Limb (tissue), 2 donors: ENCODE data around the gene QSOX2.

Experiments
- DNase-seq, 2 donors: peaks; one replicate each; pipeline ENCODE4 v3.0.0-alpha.2; 2016; ENCODE audit errors: extremely low spot score in 2 of 2

Gene QSOX2

GRCh38 chr9:136204838-136205706, 40.5 kb downstream of the QSOX2 start, which contains the start of gene LHX3:
TSS of gene LHX3 (minus strand) at chr9:136205128. CDS start at chr9:136205012, 116 bp downstream.
- DNase-seq = peak; percentile 14 to 70

- DNase-seq = no peak
Measured at GRCh38 chr9:136204145-136204805, 41.3 kb downstream of the QSOX2 start.

- DNase-seq = no peak
Measured at GRCh38 chr9:136203408-136204144, 42.0 kb downstream of the QSOX2 start.

GRCh38 chr9:136202454-136203407, 42.9 kb downstream of the QSOX2 start:
- DNase-seq = no peak

- peak; percentile 7 to 76 for DNase-seq
Measured at GRCh38 chr9:136201609-136202453, 43.8 kb downstream of the QSOX2 start.

DNA sequence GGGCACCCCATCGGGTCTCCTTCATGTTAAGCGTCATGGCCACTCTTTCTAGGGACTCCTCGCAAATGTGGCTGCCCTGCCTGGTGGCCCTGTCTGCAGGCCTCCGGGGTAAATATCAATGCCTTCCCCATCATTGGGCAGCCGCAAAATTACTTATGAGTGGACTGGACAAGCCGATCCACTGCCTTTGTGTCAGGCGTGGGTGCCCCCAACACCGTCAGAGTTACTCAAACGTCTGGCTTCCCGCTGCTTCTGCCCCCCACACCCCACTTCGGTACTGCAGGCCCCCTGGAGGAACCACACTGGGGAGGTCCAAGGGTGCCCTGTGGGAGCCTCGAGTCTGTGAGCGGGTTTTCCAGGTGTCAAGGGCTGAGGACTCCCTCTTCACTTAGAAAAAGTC, 44.4 kb downstream of the QSOX2 start:
- DNase-seq = no peak

GRCh38 chr9:136200424-136200823, 45.2 kb downstream of the QSOX2 start:
- no peak for DNase-seq

GRCh38 chr9:136199391-136200288, 46.0 kb downstream of the QSOX2 start:
- no peak for DNase-seq

DNA sequence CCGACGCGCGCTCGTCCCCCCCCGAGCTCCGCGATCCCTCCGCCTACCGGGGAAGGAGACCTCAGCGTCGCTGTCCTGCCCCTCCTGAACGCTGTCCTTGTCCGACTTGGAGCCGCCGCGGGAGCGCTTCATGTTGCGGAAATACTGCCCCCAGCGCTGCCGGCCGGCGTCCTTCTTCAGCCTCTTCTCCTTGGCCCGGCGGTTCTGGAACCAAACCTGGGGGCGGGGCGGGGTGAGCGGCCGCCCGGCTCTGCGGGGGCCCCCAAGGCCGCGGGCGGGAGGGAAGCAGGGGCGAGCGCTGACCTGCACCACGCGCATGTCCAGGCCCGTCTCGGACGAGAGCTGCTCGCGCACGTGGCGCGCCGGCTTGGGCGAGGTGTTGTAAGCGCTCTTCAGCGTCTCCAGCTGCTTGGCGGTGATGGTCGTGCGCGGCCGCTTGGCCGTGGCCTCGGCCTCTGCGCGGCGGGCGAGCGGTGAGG, 47.0 kb downstream of the QSOX2 start:
- no peak for DNase-seq

DNA sequence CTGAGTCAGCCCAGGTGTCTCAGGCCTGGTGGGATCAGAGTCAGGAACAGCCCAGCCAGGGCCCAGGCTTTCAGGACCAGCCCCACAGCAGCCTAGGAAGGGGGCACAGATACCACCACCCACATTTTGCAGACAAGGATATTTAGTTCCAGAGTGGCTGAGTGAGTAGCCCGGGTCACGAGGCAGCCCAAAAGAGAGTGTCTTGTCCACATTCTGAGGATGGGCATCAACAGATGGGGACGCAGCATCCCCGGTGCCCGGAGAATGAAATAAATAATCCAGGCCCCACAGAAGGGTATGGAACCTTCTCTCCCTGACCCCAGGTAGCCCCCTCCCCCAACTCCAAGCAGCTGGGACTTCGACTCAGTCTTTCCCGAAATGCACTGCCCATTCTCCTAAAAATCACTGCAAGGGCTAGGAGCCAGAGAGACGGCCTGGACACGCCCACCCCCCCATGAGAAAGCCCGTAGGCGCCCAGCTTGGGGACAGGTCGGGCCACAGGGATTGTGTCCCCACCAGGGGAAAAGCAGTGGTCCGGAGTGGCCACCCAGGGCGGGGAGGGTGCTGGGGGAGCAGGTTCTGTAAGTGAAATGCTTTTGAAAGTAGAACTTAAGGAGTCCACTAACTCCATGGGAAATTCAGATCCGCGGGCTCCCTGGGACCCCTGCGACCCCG, 47.5 kb downstream of the QSOX2 start:
- DNase-seq = no peak

- no peak for DNase-seq
Measured at GRCh38 chr9:136197084-136197875, 48.3 kb downstream of the QSOX2 start.

DNA sequence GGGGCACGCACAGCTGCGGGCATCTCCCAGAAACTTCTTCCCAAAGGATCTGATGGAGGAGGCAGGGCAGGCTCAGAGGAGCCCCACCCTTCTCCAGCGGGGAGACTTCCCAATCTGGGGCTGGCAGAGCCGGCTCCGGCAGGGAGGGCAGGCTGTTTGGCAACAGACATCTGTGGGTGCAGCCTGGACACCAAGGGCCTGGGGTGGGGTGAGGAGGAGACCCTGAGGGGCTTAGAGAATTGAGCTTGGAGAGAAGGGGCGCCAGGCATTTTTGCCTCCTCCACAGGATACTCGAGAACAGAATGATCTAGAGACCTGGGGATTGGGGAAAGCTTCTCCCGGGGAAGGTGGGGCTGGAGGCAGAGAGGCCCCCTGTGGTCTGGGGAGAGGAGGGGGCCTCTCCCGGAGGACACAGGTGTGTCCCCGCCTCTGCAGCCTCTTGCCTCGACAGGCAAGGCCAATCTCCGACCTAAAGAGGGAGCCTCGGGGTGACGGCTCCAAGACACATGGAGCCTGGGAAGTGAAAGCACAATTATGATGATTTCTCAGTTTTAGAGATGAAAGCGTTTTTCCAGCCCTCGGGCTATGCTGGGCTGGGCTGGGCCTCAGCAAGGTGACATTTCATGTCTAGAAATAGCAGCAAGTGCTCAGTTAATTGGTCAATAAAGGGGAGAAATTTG, 49.1 kb downstream of the QSOX2 start:
- no peak for DNase-seq

DNA sequence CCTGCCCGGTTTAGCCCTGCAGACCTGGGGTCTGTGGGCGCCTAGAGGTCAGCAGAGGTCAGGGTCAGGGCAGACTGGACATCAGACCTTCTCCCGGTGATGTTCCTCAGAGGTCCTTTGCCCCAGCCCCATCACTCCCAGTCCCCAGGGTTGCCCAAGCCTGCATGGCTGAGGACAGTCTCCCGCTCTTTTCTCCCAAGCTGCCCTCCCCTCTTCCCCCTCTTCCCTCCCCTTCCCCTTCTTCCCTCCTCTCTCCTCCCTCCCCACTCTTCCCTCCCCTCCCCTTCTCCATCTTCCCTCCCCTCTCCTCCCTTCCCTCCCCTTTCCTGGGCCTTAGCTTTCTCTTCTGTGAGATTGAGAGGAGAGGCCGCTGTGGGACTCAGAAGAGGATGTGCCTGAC, 51.1 kb downstream of the QSOX2 start:
- no peak for DNase-seq

- no peak for DNase-seq
Measured at GRCh38 chr9:136193891-136194279, 51.7 kb downstream of the QSOX2 start.

DNA sequence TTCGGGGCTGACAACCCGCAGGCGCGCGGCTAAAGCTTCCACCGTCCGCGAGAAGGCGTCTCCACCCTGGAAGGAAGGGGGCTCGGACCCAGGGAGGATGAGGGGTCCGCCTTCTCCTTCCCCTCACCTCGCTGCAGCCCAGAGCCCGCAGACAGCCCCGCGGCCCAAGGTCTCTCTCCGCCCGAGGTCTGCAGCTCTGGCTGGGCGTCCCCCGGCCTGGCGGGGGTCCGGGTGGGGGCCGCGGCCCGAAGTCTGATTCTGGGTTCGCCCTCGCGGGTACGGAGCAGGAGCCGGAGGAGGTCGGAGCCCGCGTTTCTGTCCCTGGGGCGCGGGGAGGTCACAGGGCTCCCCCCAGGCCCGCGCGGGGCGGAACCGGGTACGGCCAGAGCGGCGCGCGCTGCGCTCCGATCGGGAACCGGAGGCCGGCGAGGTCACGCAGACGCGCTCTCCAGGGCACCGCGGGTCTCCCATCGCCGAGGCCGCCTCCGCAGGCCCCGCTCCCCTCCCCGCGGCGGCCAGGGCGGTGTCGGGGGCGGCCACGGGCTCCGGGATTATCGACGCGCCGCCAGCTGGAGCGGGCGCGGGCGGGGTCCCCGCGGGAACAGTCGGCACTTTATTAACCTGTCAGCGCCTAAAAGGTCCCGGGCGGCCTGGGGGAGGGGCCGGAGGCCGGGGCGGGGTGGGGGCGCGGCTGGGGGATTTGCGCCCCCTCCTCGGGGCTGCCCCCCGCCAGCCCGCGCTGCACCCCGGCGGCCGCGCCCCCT, 52.3 kb downstream of the QSOX2 start:
- DNase-seq = no peak
